K562 (cell line): ENCODE data around the gene POLD1. TPM values are rescaled to one million over a fixed set of nuclear protein-coding genes. Genes with fewer than 3 reads are reported as not detected.

Source experiments
- CCAR2 ChIP-seq: fragments of 200-400 bp; formaldehyde crosslinking; IDR thresholded peaks from 2 replicates; pipeline ENCODE4 v1.6.1; 2017; ENCODE audit warnings: mild to moderate bottlenecking, low read depth, low read length
- IRF2 ChIP-seq: sonication (generic); formaldehyde crosslinking; IDR thresholded peaks from 2 replicates; pipeline ENCODE4 v1.8.1; 2022; ENCODE audit warnings: mild to moderate bottlenecking, missing genetic modification reagents
- MCM3 ChIP-seq: fragments of 450-650 bp; IDR thresholded peaks from 2 replicates; pipeline ENCODE4 v1.6.1; 2016
- MED1 ChIP-seq: sonication (generic); formaldehyde crosslinking; IDR thresholded peaks from 2 replicates; pipeline ENCODE4 v1.8.1; 2023; ENCODE audit warnings: missing genetic modification reagents, borderline replicate concordance
- MEF2A ChIP-seq: IDR thresholded peaks from 2 replicates; pipeline ENCODE4 v1.6.1; 2011; ENCODE audit warnings: low read depth, mild to moderate bottlenecking, low read length, moderate library complexity; ENCODE audit not compliant: control insufficient read depth
- MEF2D ChIP-seq: conservative IDR thresholded peaks from 2 replicates; pipeline ENCODE4 v1.6.1; 2016; ENCODE audit warnings: low read depth, missing genetic modification characterization, missing compliant biosample characterization
- NFYB ChIP-seq: IDR thresholded peaks from 2 replicates; pipeline ENCODE4 v1.6.1; 2011; ENCODE audit warnings: mild to moderate bottlenecking, moderate library complexity; ENCODE audit not compliant: insufficient read length; ENCODE audit errors: extremely low read depth
- SMC3 ChIP-seq: conservative IDR thresholded peaks from 2 replicates; pipeline ENCODE4 v1.6.1; 2011; ENCODE audit warnings: low read depth, low read length, improper control_type of control experiment; ENCODE audit not compliant: insufficient read depth
- SOX6 ChIP-seq: fragments of 450-650 bp; IDR thresholded peaks from 2 replicates; pipeline ENCODE4 v1.6.1; 2014; ENCODE audit warnings: mild to moderate bottlenecking
- TCF7 ChIP-seq: sonication (generic); IDR thresholded peaks from 2 replicates; pipeline ENCODE4 v1.6.1; 2016; ENCODE audit warnings: antibody characterized with exemption, borderline replicate concordance
- ZNF140 ChIP-seq: fragments of 250-450 bp; sonication (Bioruptor Pico); IDR thresholded peaks from 2 replicates; pipeline ENCODE4 v1.8.0; 2021; ENCODE audit warnings: moderate library complexity, mild to moderate bottlenecking, inconsistent platforms
- ZNF239 ChIP-seq: fragments of 250-450 bp; sonication (Bioruptor Pico); IDR thresholded peaks from 2 replicates; pipeline ENCODE4 v1.4.0; 2020; ENCODE audit warnings: mild to moderate bottlenecking
- ZNF785 ChIP-seq: fragments of 250-450 bp; sonication (Bioruptor Pico); IDR thresholded peaks from 2 replicates; pipeline ENCODE4 v1.4.0; 2020; ENCODE audit warnings: mild to moderate bottlenecking
- polyA plus RNA-seq, 8 experiments: library from polyadenylated mRNA; depleted of rRNA in 4 of 8; stranded (reverse) in 5 of 8; unstranded in 3 of 8; fragments of >200 nt; fragmentation: Nextera tagmentation in 2 of 8; fragmentation: Illumina TruSeq in 1 of 8; extraction: Ambion mirVana in 2 of 8; extraction: Trizol in 1 of 8; gene quantifications; 2 replicates each; pipeline versions ENCODE4 v1.2.1 to v1.2.3, GENCODE V29; 2011 to 2014; ENCODE audit warnings: inconsistent platforms in 1 of 8, missing spikeins in 1 of 8
- total RNA-seq, 7 experiments: library from RNA; depleted of rRNA in 6 of 7; stranded (reverse); fragments of >200 nt in 6 of 7; fragmentation: Illumina TruSeq in 2 of 7; extraction: Trizol in 2 of 7; gene quantifications; 2 replicates each; pipeline versions ENCODE4 v1.2.1 to v1.2.3, GENCODE V29; 2011 to 2021; ENCODE audit warnings: low replicate concordance in 1 of 7
- TF ChIP-seq, protein P1 (sequence below): fragments of 250-450 bp; sonication (Bioruptor Pico); IDR thresholded peaks from 2 replicates; pipeline ENCODE4 v1.8.0; 2021; ENCODE audit warnings: moderate library complexity, mild to moderate bottlenecking, inconsistent platforms
- TF ChIP-seq, protein P2 (sequence below): fragments of 450-650 bp; formaldehyde crosslinking; IDR thresholded peaks from 2 replicates; pipeline ENCODE4 v1.4.0; 2020; ENCODE audit warnings: mild to moderate bottlenecking
- TF ChIP-seq, protein P3 (sequence below), 2 experiments: fragments of 450-650 bp in 1 of 2; IDR thresholded peaks; 2 replicates each; pipeline ENCODE4 v1.6.1; 2011 to 2017; ENCODE audit warnings: low read depth in 2 of 2, antibody characterized with exemption in 1 of 2, borderline replicate concordance in 1 of 2, low read length in 1 of 2, mild to moderate bottlenecking in 1 of 2, mixed read lengths in 1 of 2; ENCODE audit not compliant: control insufficient read depth in 1 of 2
- TF ChIP-seq, protein P4 (sequence below): fragments of 250-450 bp; sonication (Bioruptor Pico); IDR thresholded peaks from 2 replicates; pipeline ENCODE4 v1.8.0; 2021; ENCODE audit warnings: moderate library complexity, mild to moderate bottlenecking, inconsistent platforms
- TF ChIP-seq, protein P5 (sequence below): fragments of 250-450 bp; sonication (Bioruptor Pico); IDR thresholded peaks from 2 replicates; pipeline ENCODE4 v1.5.0; 2021
- TF ChIP-seq, protein P6 (sequence below): fragments of 250-450 bp; sonication (Bioruptor Pico); IDR thresholded peaks from 2 replicates; pipeline ENCODE4 v1.4.0; 2020; ENCODE audit warnings: mild to moderate bottlenecking

The POLD1 gene
- total and polyA plus RNA-seq, 9 of the 15 experiments (the other 6 are each of a cell fraction or from before 2014, with no cell fraction given): 1.3 to 312 (median 47.8) TPM

DNA sequence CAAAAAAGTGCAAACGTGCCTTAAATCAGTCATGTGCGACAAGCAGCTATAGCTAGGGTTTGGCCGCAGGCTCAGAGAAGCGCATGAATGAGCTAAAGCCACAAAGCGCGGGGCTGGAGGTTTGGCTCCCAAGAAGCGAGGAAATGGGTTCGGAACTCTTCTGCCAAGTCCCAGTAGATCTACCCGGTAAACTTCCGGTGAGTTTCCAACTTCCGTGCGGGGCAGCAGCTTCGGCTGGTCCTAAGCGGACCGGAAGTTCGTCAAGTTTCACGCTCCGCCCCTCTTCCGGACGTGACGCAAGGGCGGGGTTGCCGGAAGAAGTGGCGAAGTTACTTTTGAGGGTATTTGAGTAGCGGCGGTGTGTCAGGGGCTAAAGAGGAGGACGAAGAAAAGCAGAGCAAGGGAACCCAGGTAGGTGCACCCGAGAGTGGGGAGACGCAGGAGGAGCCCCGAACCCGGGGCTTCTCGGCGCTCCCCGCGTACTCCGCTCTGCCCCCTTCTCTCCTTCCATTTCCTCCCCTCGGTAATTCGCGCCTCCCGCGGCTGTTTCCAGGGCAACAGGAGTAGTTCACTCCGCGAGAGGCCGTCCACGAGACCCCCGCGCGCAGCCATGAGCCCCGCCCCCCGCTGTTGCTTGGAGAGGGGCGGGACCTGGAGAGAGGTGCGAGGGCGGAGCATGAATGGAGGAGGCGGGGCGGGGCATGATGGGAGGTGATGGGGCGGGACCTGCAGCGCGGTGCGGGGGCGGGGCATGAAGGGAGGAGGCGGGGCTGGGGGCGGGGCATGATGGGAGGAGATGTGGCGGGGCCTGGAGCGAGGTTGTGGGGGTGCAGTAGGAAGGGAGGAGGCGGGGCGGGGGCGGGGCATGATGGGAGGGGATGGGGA lies 7.7 kb upstream of the POLD1 start, which contains the start of gene NR1H2 (continued):
- TF ChIP-seq NFYB (no peak), MEF2D (tag) (no peak), SOX6 (peak; percentile 50), CCAR2 (no peak), ZNF140 (CRISPR knock-in tag) (no peak), IRF2 (CRISPR knock-in tag) (no peak), TCF7 (peak; percentile 73; the same call in 1 of the 2 replicates), ZNF239 (CRISPR knock-in tag) (no peak), ZNF785 (CRISPR knock-in tag) (no peak), MCM3 (no peak), MEF2A (0 out of 2 replicates have a peak, but pooled peaks have one; percentile 8), MED1 (CRISPR knock-in tag) (no peak), SMC3 (no peak)
- TF ChIP-seq, protein P1, sequence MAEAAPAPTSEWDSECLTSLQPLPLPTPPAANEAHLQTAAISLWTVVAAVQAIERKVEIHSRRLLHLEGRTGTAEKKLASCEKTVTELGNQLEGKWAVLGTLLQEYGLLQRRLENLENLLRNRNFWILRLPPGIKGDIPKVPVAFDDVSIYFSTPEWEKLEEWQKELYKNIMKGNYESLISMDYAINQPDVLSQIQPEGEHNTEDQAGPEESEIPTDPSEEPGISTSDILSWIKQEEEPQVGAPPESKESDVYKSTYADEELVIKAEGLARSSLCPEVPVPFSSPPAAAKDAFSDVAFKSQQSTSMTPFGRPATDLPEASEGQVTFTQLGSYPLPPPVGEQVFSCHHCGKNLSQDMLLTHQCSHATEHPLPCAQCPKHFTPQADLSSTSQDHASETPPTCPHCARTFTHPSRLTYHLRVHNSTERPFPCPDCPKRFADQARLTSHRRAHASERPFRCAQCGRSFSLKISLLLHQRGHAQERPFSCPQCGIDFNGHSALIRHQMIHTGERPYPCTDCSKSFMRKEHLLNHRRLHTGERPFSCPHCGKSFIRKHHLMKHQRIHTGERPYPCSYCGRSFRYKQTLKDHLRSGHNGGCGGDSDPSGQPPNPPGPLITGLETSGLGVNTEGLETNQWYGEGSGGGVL (CRISPR knock-in tag): no peak
- TF ChIP-seq, protein P2, sequence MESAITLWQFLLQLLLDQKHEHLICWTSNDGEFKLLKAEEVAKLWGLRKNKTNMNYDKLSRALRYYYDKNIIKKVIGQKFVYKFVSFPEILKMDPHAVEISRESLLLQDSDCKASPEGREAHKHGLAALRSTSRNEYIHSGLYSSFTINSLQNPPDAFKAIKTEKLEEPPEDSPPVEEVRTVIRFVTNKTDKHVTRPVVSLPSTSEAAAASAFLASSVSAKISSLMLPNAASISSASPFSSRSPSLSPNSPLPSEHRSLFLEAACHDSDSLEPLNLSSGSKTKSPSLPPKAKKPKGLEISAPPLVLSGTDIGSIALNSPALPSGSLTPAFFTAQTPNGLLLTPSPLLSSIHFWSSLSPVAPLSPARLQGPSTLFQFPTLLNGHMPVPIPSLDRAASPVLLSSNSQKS (CRISPR knock-in tag): no peak
- TF ChIP-seq, protein P3, sequence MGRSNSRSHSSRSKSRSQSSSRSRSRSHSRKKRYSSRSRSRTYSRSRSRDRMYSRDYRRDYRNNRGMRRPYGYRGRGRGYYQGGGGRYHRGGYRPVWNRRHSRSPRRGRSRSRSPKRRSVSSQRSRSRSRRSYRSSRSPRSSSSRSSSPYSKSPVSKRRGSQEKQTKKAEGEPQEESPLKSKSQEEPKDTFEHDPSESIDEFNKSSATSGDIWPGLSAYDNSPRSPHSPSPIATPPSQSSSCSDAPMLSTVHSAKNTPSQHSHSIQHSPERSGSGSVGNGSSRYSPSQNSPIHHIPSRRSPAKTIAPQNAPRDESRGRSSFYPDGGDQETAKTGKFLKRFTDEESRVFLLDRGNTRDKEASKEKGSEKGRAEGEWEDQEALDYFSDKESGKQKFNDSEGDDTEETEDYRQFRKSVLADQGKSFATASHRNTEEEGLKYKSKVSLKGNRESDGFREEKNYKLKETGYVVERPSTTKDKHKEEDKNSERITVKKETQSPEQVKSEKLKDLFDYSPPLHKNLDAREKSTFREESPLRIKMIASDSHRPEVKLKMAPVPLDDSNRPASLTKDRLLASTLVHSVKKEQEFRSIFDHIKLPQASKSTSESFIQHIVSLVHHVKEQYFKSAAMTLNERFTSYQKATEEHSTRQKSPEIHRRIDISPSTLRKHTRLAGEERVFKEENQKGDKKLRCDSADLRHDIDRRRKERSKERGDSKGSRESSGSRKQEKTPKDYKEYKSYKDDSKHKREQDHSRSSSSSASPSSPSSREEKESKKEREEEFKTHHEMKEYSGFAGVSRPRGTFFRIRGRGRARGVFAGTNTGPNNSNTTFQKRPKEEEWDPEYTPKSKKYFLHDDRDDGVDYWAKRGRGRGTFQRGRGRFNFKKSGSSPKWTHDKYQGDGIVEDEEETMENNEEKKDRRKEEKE (IDR thresholded peaks at IDR 0.05; ENCODE audit: borderline replicate concordance in 1 of 2, control insufficient read depth in 1 of 2, low read depth in 2 of 2, low read length in 1 of 2): peak in 1 of 2 experiments; percentile 97; a peak in 2 of 4 replicates
- TF ChIP-seq, protein P4, sequence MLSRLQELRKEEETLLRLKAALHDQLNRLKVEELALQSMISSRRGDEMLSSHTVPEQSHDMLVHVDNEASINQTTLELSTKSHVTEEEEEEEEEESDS: no peak
- TF ChIP-seq, protein P5, sequence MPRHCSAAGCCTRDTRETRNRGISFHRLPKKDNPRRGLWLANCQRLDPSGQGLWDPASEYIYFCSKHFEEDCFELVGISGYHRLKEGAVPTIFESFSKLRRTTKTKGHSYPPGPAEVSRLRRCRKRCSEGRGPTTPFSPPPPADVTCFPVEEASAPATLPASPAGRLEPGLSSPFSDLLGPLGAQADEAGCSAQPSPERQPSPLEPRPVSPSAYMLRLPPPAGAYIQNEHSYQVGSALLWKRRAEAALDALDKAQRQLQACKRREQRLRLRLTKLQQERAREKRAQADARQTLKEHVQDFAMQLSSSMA: no peak
- TF ChIP-seq, protein P6, sequence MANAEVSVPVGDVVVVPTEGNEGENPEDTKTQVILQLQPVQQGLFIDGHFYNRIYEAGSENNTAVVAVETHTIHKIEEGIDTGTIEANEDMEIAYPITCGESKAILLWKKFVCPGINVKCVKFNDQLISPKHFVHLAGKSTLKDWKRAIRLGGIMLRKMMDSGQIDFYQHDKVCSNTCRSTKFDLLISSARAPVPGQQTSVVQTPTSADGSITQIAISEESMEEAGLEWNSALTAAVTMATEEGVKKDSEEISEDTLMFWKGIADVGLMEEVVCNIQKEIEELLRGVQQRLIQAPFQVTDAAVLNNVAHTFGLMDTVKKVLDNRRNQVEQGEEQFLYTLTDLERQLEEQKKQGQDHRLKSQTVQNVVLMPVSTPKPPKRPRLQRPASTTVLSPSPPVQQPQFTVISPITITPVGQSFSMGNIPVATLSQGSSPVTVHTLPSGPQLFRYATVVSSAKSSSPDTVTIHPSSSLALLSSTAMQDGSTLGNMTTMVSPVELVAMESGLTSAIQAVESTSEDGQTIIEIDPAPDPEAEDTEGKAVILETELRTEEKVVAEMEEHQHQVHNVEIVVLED (CRISPR knock-in tag): peak; percentile 51; the same call in 1 of the 2 replicates
